HepG2 (cell line): Measurements from ENCODE around the gene IFNLR1. TPM values are rescaled to one million over a fixed set of nuclear protein-coding genes. Genes with fewer than 3 reads are reported as not detected.
A peak's percentile ranks its signal among the peaks of the same experiment; 100 is the strongest.

Experiments used
- FOSL2 ChIP-seq: sonication (generic); formaldehyde crosslinking; IDR thresholded peaks from 2 replicates; pipeline ENCODE4 v1.4.0; 2020; ENCODE audit warnings: missing genetic modification reagents
- NFE2 ChIP-seq: sonication (generic); formaldehyde crosslinking; IDR thresholded peaks from 2 replicates; pipeline ENCODE4 v1.4.0; 2020; ENCODE audit warnings: missing genetic modification reagents
- NFYB ChIP-seq: sonication (generic); formaldehyde crosslinking; IDR thresholded peaks from 2 replicates; pipeline ENCODE4 v1.4.0; 2020; ENCODE audit warnings: missing genetic modification reagents
- SAFB2 ChIP-seq: sonication (generic); formaldehyde crosslinking; IDR thresholded peaks from 2 replicates; pipeline ENCODE4 v1.5.1; 2020; ENCODE audit warnings: missing genetic modification reagents, low read depth, mild to moderate bottlenecking, borderline replicate concordance
- SALL2 ChIP-seq: sonication (generic); formaldehyde crosslinking; IDR thresholded peaks from 2 replicates; pipeline ENCODE4 v1.8.1; 2023; ENCODE audit warnings: mild to moderate bottlenecking, missing genetic modification reagents, inconsistent platforms
- SAP130 ChIP-seq: IDR thresholded peaks from 2 replicates; pipeline ENCODE4 v1.6.1; 2016; ENCODE audit warnings: low read depth
- TAF1 ChIP-seq: sonication (generic); formaldehyde crosslinking; IDR thresholded peaks from 2 replicates; pipeline ENCODE4 v1.4.0; 2020; ENCODE audit warnings: missing genetic modification reagents
- ZNF180 ChIP-seq: sonication (generic); formaldehyde crosslinking; IDR thresholded peaks from 2 replicates; pipeline ENCODE4 v1.4.0; 2020; ENCODE audit warnings: low read depth, missing genetic modification reagents, borderline replicate concordance
- ZNF530 ChIP-seq: sonication (generic); formaldehyde crosslinking; IDR thresholded peaks from 2 replicates; pipeline ENCODE4 v1.5.0; 2020; ENCODE audit warnings: low read depth, mild to moderate bottlenecking, missing genetic modification reagents
- polyA plus RNA-seq, 8 experiments: library from polyadenylated mRNA; depleted of rRNA in 3 of 8; stranded (reverse) in 7 of 8; unstranded in 1 of 8; fragments of >200 nt; fragmentation: Illumina TruSeq in 4 of 8; extraction: Trizol in 4 of 8; gene quantifications; 2 replicates each; pipeline versions ENCODE4 v1.2.1 to v1.2.3, GENCODE V29; 2011 to 2016; ENCODE audit warnings: low read depth in 4 of 8, missing spikeins in 1 of 8, mixed read lengths in 1 of 8; ENCODE audit not compliant: insufficient read depth in 1 of 8
- total RNA-seq, 5 experiments: library from RNA; depleted of rRNA; stranded (reverse); fragments of >200 nt; fragmentation: Illumina TruSeq; extraction: Trizol; gene quantifications; 2 replicates each; pipeline ENCODE4 v1.2.3, GENCODE V29; 2016; ENCODE audit warnings: low read depth in 1 of 5
- TF ChIP-seq, protein P1 (sequence below): sonication (generic); formaldehyde crosslinking; IDR thresholded peaks from 2 replicates; pipeline ENCODE4 v1.5.1; 2020; ENCODE audit warnings: missing genetic modification reagents, mild to moderate bottlenecking, borderline replicate concordance
- TF ChIP-seq, protein P2 (sequence below): sonication (generic); formaldehyde crosslinking; IDR thresholded peaks from 2 replicates; pipeline ENCODE4 v1.4.0; 2020; ENCODE audit warnings: mild to moderate bottlenecking, low read depth, missing genetic modification reagents
- TF ChIP-seq, protein P3 (sequence below): sonication (generic); formaldehyde crosslinking; conservative IDR thresholded peaks from 2 replicates; pipeline ENCODE4 v1.4.0; 2020; ENCODE audit warnings: mild to moderate bottlenecking, missing genetic modification reagents, moderate library complexity
- TF ChIP-seq, protein P4 (sequence below): sonication (generic); formaldehyde crosslinking; IDR thresholded peaks from 2 replicates; pipeline ENCODE4 v1.4.0; 2020; ENCODE audit warnings: missing genetic modification reagents
- TF ChIP-seq, protein P5 (sequence below), 2 experiments: IDR thresholded peaks; 2 replicates each; pipeline ENCODE4 v1.6.1; 2011 to 2012; ENCODE audit warnings: low read length in 2 of 2, borderline replicate concordance in 1 of 2, low read depth in 1 of 2, mild to moderate bottlenecking in 1 of 2, moderate library complexity in 1 of 2

The IFNLR1 gene
- total and polyA plus RNA-seq, 2 of the 13 experiments (the other 11 are each of a cell fraction or from before 2014, with no cell fraction given): 3.8 to 8.5 TPM

DNA sequence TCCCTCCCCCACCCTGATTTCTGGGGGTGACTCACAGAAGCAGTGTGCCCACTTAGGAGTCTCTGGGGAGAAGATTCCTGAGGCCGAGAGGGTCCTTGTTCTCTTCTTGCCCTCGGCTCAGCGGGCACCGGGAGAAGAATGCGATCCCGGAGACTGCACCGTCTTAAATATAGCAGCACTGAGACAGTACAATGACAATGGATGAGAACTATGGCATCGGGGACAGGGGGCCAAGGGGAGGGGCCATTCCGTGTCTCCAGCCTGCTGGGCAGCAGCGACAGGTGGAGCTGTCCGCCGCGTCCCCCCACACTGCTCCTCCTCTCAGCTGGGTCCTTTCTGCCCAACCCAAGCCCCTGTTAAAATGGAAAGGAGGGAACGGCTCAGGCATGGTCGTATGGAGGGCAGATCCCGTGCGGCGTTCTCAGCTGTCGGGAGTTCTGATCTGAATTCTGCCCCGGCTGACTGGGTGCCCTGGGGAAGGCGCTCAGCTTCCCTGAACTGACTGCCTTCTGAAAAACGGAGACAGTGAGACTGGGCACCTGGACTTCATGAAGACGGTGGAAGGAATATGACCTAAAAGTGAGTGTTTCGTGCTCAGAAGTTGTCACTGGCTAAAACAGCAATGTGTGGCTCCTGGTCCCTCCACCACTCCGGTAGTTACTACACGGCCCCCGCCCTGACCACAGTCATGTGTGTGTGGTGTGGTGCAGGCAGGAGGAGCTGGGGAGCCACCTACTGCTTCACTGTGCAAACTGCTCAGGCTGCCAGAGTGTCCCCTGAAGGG lies 74.9 kb downstream of the IFNLR1 start, which contains the start of gene MYOM3 (continued):
- TF ChIP-seq, protein P1, sequence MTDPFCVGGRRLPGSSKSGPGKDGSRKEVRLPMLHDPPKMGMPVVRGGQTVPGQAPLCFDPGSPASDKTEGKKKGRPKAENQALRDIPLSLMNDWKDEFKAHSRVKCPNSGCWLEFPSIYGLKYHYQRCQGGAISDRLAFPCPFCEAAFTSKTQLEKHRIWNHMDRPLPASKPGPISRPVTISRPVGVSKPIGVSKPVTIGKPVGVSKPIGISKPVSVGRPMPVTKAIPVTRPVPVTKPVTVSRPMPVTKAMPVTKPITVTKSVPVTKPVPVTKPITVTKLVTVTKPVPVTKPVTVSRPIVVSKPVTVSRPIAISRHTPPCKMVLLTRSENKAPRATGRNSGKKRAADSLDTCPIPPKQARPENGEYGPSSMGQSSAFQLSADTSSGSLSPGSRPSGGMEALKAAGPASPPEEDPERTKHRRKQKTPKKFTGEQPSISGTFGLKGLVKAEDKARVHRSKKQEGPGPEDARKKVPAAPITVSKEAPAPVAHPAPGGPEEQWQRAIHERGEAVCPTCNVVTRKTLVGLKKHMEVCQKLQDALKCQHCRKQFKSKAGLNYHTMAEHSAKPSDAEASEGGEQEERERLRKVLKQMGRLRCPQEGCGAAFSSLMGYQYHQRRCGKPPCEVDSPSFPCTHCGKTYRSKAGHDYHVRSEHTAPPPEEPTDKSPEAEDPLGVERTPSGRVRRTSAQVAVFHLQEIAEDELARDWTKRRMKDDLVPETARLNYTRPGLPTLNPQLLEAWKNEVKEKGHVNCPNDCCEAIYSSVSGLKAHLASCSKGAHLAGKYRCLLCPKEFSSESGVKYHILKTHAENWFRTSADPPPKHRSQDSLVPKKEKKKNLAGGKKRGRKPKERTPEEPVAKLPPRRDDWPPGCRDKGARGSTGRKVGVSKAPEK (CRISPR knock-in tag): peak; percentile 60; the same call in 1 of the 2 replicates
- no peak for TF ChIP-seq SALL2 (CRISPR knock-in tag)
- TF ChIP-seq, protein P2, sequence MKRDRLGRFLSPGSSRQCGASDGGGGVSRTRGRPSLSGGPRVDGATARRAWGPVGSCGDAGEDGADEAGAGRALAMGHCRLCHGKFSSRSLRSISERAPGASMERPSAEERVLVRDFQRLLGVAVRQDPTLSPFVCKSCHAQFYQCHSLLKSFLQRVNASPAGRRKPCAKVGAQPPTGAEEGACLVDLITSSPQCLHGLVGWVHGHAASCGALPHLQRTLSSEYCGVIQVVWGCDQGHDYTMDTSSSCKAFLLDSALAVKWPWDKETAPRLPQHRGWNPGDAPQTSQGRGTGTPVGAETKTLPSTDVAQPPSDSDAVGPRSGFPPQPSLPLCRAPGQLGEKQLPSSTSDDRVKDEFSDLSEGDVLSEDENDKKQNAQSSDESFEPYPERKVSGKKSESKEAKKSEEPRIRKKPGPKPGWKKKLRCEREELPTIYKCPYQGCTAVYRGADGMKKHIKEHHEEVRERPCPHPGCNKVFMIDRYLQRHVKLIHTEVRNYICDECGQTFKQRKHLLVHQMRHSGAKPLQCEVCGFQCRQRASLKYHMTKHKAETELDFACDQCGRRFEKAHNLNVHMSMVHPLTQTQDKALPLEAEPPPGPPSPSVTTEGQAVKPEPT: no peak
- TF ChIP-seq, protein P3, sequence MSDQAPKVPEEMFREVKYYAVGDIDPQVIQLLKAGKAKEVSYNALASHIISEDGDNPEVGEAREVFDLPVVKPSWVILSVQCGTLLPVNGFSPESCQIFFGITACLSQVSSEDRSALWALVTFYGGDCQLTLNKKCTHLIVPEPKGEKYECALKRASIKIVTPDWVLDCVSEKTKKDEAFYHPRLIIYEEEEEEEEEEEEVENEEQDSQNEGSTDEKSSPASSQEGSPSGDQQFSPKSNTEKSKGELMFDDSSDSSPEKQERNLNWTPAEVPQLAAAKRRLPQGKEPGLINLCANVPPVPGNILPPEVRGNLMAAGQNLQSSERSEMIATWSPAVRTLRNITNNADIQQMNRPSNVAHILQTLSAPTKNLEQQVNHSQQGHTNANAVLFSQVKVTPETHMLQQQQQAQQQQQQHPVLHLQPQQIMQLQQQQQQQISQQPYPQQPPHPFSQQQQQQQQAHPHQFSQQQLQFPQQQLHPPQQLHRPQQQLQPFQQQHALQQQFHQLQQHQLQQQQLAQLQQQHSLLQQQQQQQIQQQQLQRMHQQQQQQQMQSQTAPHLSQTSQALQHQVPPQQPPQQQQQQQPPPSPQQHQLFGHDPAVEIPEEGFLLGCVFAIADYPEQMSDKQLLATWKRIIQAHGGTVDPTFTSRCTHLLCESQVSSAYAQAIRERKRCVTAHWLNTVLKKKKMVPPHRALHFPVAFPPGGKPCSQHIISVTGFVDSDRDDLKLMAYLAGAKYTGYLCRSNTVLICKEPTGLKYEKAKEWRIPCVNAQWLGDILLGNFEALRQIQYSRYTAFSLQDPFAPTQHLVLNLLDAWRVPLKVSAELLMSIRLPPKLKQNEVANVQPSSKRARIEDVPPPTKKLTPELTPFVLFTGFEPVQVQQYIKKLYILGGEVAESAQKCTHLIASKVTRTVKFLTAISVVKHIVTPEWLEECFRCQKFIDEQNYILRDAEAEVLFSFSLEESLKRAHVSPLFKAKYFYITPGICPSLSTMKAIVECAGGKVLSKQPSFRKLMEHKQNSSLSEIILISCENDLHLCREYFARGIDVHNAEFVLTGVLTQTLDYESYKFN (CRISPR knock-in tag): peak; percentile 36; the same call in 1 of the 2 replicates
- TF ChIP-seq, protein P4, sequence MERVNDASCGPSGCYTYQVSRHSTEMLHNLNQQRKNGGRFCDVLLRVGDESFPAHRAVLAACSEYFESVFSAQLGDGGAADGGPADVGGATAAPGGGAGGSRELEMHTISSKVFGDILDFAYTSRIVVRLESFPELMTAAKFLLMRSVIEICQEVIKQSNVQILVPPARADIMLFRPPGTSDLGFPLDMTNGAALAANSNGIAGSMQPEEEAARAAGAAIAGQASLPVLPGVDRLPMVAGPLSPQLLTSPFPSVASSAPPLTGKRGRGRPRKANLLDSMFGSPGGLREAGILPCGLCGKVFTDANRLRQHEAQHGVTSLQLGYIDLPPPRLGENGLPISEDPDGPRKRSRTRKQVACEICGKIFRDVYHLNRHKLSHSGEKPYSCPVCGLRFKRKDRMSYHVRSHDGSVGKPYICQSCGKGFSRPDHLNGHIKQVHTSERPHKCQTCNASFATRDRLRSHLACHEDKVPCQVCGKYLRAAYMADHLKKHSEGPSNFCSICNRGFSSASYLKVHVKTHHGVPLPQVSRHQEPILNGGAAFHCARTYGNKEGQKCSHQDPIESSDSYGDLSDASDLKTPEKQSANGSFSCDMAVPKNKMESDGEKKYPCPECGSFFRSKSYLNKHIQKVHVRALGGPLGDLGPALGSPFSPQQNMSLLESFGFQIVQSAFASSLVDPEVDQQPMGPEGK (CRISPR knock-in tag): peak; percentile 91
- TF ChIP-seq NFE2 (CRISPR knock-in tag): no peak
- TF ChIP-seq TAF1: no peak
- TF ChIP-seq ZNF530 (CRISPR knock-in tag): no peak
- 0 out of 2 replicates have a peak, but pooled peaks have one; percentile 12 for TF ChIP-seq FOSL2 (CRISPR knock-in tag)
- TF ChIP-seq SAP130 (CRISPR knock-in tag): peak; percentile 66
- no peak for TF ChIP-seq ZNF180 (CRISPR knock-in tag)
- TF ChIP-seq, protein P5, sequence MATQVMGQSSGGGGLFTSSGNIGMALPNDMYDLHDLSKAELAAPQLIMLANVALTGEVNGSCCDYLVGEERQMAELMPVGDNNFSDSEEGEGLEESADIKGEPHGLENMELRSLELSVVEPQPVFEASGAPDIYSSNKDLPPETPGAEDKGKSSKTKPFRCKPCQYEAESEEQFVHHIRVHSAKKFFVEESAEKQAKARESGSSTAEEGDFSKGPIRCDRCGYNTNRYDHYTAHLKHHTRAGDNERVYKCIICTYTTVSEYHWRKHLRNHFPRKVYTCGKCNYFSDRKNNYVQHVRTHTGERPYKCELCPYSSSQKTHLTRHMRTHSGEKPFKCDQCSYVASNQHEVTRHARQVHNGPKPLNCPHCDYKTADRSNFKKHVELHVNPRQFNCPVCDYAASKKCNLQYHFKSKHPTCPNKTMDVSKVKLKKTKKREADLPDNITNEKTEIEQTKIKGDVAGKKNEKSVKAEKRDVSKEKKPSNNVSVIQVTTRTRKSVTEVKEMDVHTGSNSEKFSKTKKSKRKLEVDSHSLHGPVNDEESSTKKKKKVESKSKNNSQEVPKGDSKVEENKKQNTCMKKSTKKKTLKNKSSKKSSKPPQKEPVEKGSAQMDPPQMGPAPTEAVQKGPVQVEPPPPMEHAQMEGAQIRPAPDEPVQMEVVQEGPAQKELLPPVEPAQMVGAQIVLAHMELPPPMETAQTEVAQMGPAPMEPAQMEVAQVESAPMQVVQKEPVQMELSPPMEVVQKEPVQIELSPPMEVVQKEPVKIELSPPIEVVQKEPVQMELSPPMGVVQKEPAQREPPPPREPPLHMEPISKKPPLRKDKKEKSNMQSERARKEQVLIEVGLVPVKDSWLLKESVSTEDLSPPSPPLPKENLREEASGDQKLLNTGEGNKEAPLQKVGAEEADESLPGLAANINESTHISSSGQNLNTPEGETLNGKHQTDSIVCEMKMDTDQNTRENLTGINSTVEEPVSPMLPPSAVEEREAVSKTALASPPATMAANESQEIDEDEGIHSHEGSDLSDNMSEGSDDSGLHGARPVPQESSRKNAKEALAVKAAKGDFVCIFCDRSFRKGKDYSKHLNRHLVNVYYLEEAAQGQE (IDR thresholded peaks at IDR 0.05; ENCODE audit: borderline replicate concordance in 1 of 2, low read depth in 1 of 2, low read length in 2 of 2): no peak
- TF ChIP-seq SAFB2 (CRISPR knock-in tag): no peak
- TF ChIP-seq NFYB (CRISPR knock-in tag): no peak
